Upper lobe of left lung (tissue), 6 donors: ENCODE measurements around the gene ERICH3. TPM values are rescaled to one million over a fixed set of nuclear protein-coding genes. Genes with fewer than 3 reads are reported as not detected.

Experiments
- ATAC-seq, 2 donors: fragments of 200-7000 bp; cut with Tn5 transposase; one replicate each; pipeline ENCODE4 v1.9.1; 2022; ENCODE audit warnings: mild to moderate bottlenecking in 2 of 2, moderate library complexity in 2 of 2; ENCODE audit not compliant: low FRiP score in 2 of 2
- DNase-seq, 2 donors: peaks; one replicate each; pipeline ENCODE4 v3.0.0-alpha.2; 2019 to 2020
- H3K27ac ChIP-seq, 4 donors: fragments of 200-600 bp; sonication (generic); one replicate each; pipeline ENCODE4 v1.5.1; 2016 to 2019
- H3K27me3 ChIP-seq, 4 donors: fragments of 200-600 bp; sonication (generic); one replicate each; pipeline ENCODE4 v1.5.1; 2017 to 2019
- H3K36me3 ChIP-seq, 4 donors: fragments of 200-600 bp; sonication (generic); one replicate each; pipeline ENCODE4 v1.5.1; 2016 to 2019
- H3K4me1 ChIP-seq, 4 donors: fragments of 200-600 bp; sonication (generic); one replicate each; pipeline ENCODE4 v1.5.1; 2018 to 2019
- H3K4me3 ChIP-seq, 4 donors: fragments of 200-600 bp; sonication (generic); one replicate each; pipeline ENCODE4 v1.5.1; 2017 to 2019; ENCODE audit warnings: mild to moderate bottlenecking in 2 of 4, moderate library complexity in 1 of 4
- H3K9me3 ChIP-seq, 4 donors: fragments of 200-600 bp; sonication (generic); one replicate each; pipeline ENCODE4 v1.5.1; 2018 to 2019
- EP300 ChIP-seq, 4 donors: sonication (generic); formaldehyde crosslinking; IDR thresholded peaks; one replicate each; pipeline ENCODE4 v1.5.1; 2017; ENCODE audit warnings: antibody characterized with exemption in 4 of 4, control low read depth in 2 of 4
- POLR2A ChIP-seq, 4 donors: fragments of 450-650 bp; IDR thresholded peaks; one replicate each; pipeline ENCODE4 v1.5.1; 2016 to 2017; ENCODE audit warnings: antibody characterized with exemption in 4 of 4, mild to moderate bottlenecking in 2 of 4
- POLR2AphosphoS5 ChIP-seq, 2 donors: sonication (generic); formaldehyde crosslinking; IDR thresholded peaks; one replicate each; pipeline ENCODE4 v1.5.1; 2017; ENCODE audit warnings: antibody characterized with exemption in 2 of 2
- WGBS, 2 donors: methylation state at CpG; one replicate each; pipeline ENCODE4 v1.1.5; 2017 to 2018; 5-methylcytosine and 5-hydroxymethylcytosine counted together
- total RNA-seq, 6 donors: library from RNA; depleted of rRNA in 4 of 6; stranded (reverse); fragments of >200 nt in 4 of 6; gene quantifications; one replicate each; pipeline versions ENCODE4 v1.1.0 to v1.2.1, GENCODE V29; 2016 to 2021
- TF ChIP-seq, protein P1 (sequence below), 6 experiments: fragments of 450-650 bp in 4 of 6; fragments of 200-600 bp in 2 of 6; sonication (generic) in 2 of 6; IDR thresholded peaks; one replicate each; pipeline ENCODE4 v1.5.1; 2016 to 2019; ENCODE audit warnings: antibody characterized with exemption in 6 of 6
- donor health status: DM: no; HTN: no; CAD: no; lungs with moderate emphysema.
- donor health status: DM: no; HTN: yes; CAD: no; lungs with severe emphysema.

The ERICH3 gene
- total RNA-seq, 6 donors from 2014 or later: 0.23 to 37.5 (median 3.7) TPM

DNA sequence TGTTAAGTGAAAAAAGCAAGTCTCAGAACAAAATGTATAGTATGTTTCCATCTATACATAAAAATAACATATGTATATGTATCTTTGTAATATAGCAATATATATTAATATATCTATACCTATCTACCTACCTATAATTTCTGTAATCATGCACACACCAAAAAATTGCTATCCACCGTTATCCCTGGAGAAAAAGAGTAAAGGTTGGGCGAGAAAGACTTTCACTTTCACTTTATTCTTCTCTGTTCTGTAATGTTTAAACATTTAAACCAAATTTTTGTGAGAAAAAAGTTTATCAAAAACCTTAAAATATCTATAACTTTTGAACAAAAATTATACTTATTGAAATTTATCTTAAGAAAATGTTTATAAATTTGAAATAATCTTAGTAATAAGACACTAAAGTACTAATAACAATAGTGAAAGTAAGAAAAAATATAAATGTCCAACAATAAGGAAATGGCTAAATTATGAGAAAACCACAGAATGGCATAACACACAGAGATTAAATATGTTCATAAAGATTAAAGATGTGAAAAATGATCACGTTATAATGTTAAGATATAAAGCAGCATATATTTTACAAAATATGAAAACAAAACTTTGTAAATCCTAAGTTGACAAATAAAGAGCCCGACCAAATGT, 87.2 kb downstream of the ERICH3 start:
- no peaks in the 10 kb centered on the region for H3K4me1 ChIP-seq
- no peaks in the 10 kb centered on the region for H3K27me3 ChIP-seq
- H3K9me3 ChIP-seq: no peaks in the 10 kb centered on the region
- H3K27ac ChIP-seq: no peak overlapping the region
- no peaks in the 10 kb centered on the region for H3K36me3 ChIP-seq
- no peak for DNase-seq
- no peak overlapping the region for H3K4me3 ChIP-seq
- 68 to 70% methylated on average over 4 of the region's 4 CpGs for WGBS, 2 donors
- ATAC-seq: no peak
- TF ChIP-seq POLR2AphosphoS5 (IDR thresholded peaks at IDR 0.05) (no peak), EP300 (IDR thresholded peaks at IDR 0.05) (no peak), POLR2A (IDR thresholded peaks at IDR 0.05) (no peak)
- TF ChIP-seq, protein P1, sequence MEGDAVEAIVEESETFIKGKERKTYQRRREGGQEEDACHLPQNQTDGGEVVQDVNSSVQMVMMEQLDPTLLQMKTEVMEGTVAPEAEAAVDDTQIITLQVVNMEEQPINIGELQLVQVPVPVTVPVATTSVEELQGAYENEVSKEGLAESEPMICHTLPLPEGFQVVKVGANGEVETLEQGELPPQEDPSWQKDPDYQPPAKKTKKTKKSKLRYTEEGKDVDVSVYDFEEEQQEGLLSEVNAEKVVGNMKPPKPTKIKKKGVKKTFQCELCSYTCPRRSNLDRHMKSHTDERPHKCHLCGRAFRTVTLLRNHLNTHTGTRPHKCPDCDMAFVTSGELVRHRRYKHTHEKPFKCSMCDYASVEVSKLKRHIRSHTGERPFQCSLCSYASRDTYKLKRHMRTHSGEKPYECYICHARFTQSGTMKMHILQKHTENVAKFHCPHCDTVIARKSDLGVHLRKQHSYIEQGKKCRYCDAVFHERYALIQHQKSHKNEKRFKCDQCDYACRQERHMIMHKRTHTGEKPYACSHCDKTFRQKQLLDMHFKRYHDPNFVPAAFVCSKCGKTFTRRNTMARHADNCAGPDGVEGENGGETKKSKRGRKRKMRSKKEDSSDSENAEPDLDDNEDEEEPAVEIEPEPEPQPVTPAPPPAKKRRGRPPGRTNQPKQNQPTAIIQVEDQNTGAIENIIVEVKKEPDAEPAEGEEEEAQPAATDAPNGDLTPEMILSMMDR (IDR thresholded peaks at IDR 0.05): no peak

DNA sequence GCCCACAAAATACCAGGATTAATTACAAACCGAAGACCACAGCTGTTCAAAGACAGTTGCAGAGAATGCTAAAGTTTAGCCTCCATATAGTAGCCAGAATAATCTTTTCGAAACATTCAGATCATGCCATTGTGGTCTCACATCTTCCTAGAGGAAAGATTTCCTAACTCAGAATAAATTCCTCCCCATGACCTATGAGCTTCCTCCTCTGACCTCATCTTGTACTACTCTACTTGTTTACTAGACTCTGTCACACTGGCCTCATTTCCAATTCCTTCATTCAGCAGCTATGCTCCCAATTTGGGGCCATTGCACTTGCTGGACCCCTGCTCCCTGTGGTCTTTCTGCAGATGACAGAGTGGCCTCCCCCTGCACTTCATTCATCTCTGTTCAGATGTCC, 89.4 kb downstream of the ERICH3 start:
- no peak overlapping the region for H3K27ac ChIP-seq
- peak; percentile 19 to 30 for ATAC-seq

GRCh38 chr1:74583397-74583796, 90.2 kb downstream of the ERICH3 start:
- WGBS, 2 donors: 87 to 91% methylated on average over 3 of the region's 3 CpGs
- ATAC-seq (no peak), DNase-seq (no peak)
- Histone ChIP-seq H3K9me3 (no peaks in the 10 kb centered on the region), H3K36me3 (no peaks in the 10 kb centered on the region), H3K4me1 (no peaks in the 10 kb centered on the region), H3K4me3 (no peak overlapping the region), H3K27me3 (no peaks in the 10 kb centered on the region), H3K27ac (no peak overlapping the region)
- TF ChIP-seq POLR2AphosphoS5 (IDR thresholded peaks at IDR 0.05) (no peak), EP300 (IDR thresholded peaks at IDR 0.05) (no peak), POLR2A (IDR thresholded peaks at IDR 0.05) (no peak)
- TF ChIP-seq, protein P1 (IDR thresholded peaks at IDR 0.05): no peak

More for the DNA sequence above, 89.4 kb downstream of the ERICH3 start:
- 57 to 75% methylated on average over 2 of the region's 2 CpGs for WGBS, 2 donors
- Histone ChIP-seq H3K9me3 (no peaks in the 10 kb centered on the region), H3K27me3 (no peaks in the 10 kb centered on the region), H3K4me3 (no peak overlapping the region), H3K4me1 (no peaks in the 10 kb centered on the region), H3K36me3 (no peaks in the 10 kb centered on the region)
- no peak for TF ChIP-seq POLR2AphosphoS5 (IDR thresholded peaks at IDR 0.05)
- TF ChIP-seq, protein P1 (IDR thresholded peaks at IDR 0.05): no peak
- no peak for TF ChIP-seq POLR2A (IDR thresholded peaks at IDR 0.05)
- TF ChIP-seq EP300 (IDR thresholded peaks at IDR 0.05): no peak
- no peak for DNase-seq

DNA sequence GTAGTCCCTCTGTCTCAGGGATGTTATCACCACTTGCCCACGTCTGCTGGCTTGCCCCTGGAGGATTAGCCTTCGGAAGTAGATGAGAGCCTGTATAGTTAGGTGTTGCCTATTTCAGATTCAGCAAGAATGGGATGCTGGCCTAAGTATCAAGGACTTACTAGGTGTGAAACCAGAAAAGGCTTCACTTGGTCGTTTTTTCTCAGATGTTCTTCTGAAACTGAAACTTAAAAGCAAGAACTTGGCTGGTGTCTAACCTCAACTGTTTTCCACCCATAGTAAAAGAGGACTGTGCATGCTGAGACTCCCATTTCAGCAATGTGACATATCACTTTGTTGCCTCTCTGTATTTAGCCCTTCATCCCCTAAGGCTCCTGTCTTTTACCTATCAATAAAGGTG, 94.2 kb downstream of the ERICH3 start:
- DNase-seq (no peak), ATAC-seq (no peak)
- no peak overlapping the region for H3K27ac ChIP-seq
- no peak overlapping the region for H3K4me3 ChIP-seq
- WGBS, 2 donors: 45 to 61% methylated on average over 3 of the region's 3 CpGs
- no peaks in the 10 kb centered on the region for H3K9me3 ChIP-seq
- TF ChIP-seq EP300 (IDR thresholded peaks at IDR 0.05): no peak
- TF ChIP-seq, protein P1 (IDR thresholded peaks at IDR 0.05): no peak
- TF ChIP-seq POLR2A (IDR thresholded peaks at IDR 0.05): no peak
- no peak for TF ChIP-seq POLR2AphosphoS5 (IDR thresholded peaks at IDR 0.05)
- no peaks in the 10 kb centered on the region for H3K27me3 ChIP-seq
- no peaks in the 10 kb centered on the region for H3K4me1 ChIP-seq
- no peaks in the 10 kb centered on the region for H3K36me3 ChIP-seq

DNA sequence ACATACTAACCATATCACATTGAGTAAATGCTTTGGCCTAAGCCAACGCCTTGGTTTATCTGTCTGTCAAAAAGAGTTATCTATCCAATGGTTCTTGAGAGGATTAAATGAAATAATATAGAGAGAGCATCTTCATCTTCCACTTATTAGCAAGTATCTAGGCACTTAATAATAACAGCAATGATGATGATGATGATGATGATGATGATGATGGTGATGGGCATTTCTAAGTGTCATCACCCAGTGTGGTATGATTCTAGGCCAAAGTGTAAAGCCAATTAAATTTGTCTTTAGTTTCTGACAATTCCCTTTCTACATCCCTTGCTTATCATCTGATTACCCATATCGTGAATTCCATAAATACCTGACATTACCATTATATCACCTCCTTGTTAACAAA, 95.5 kb downstream of the ERICH3 start:
- H3K4me3 ChIP-seq: no peak overlapping the region
- no peaks in the 10 kb centered on the region for H3K4me1 ChIP-seq
- DNase-seq (no peak), ATAC-seq (no peak)
- TF ChIP-seq EP300 (IDR thresholded peaks at IDR 0.05): no peak
- TF ChIP-seq POLR2A (IDR thresholded peaks at IDR 0.05): no peak
- TF ChIP-seq, protein P1 (IDR thresholded peaks at IDR 0.05): no peak
- TF ChIP-seq POLR2AphosphoS5 (IDR thresholded peaks at IDR 0.05): no peak
- no peak overlapping the region for H3K27ac ChIP-seq
- no peaks in the 10 kb centered on the region for H3K9me3 ChIP-seq
- H3K27me3 ChIP-seq: no peaks in the 10 kb centered on the region
- H3K36me3 ChIP-seq: no peaks in the 10 kb centered on the region
- WGBS, 2 donors: 86 to 89% methylated on average over 2 of the region's 2 CpGs
